SK-N-SH (cell line): Measurements from ENCODE around the gene OR10K1. TPM values are rescaled to one million over a fixed set of nuclear protein-coding genes. Genes with fewer than 3 reads are reported as not detected.

ENCODE experiments used
- CTCF ChIA-PET: fragments of 300-600, 350-600 bp; formaldehyde crosslinking; extraction: SDS; loops from one replicate; lab custom pipeline; 2021; lab: Yijun Ruan, JAX
- POLR2A ChIA-PET: fragments of 350-600 bp; sonication (Branson Sonifier 250); formaldehyde crosslinking; extraction: SDS; loops from one replicate; lab custom pipeline; 2020; ENCODE audit warnings: antibody characterized with exemption, inconsistent platforms; lab: Yijun Ruan, JAX
- DNase-seq: peaks from one replicate; pipeline ENCODE4 v3.0.0; 2012
- H2AFZ ChIP-seq: fragments of 200-600 bp; sonication (generic); 2 replicates; pipeline ENCODE4 v1.8.1; 2016; ENCODE audit warnings: antibody characterized with exemption, mild to moderate bottlenecking, low read depth
- H3F3A ChIP-seq: fragments of 200-600 bp; sonication (generic); replicated peaks from 2 replicates; pipeline ENCODE3; 2016; ENCODE audit warnings: antibody characterized with exemption, mild to moderate bottlenecking; ENCODE audit not compliant: insufficient read depth
- H3K27ac ChIP-seq, 2 experiments: fragments of 200-500 bp in 1 of 2; fragments of 200-600 bp in 1 of 2; sonication (Bioruptor generic) in 1 of 2; sonication (generic), shearing (Covaris generic) in 1 of 2; 2 replicates each; pipeline versions ENCODE4 v1.5.1 to v1.6.1; 2014 to 2016; ENCODE audit warnings: low read depth in 2 of 2, inconsistent platforms in 1 of 2, low read length in 1 of 2, mild to moderate bottlenecking in 1 of 2, mixed read lengths in 1 of 2
- H3K27me3 ChIP-seq: fragments of 200-600 bp; sonication (generic), shearing (Covaris generic); 2 replicates; pipeline ENCODE4 v1.6.1; 2016; ENCODE audit warnings: mixed run types; ENCODE audit not compliant: insufficient read depth
- H3K36me3 ChIP-seq, 2 experiments: fragments of 200-500 bp in 1 of 2; fragments of 200-600 bp in 1 of 2; sonication (Bioruptor generic) in 1 of 2; sonication (generic) in 1 of 2; replicated peaks in 1 of 2; 2 replicates each; pipeline versions ENCODE3 to v1.5.1; 2014 to 2016; ENCODE audit warnings: low read length in 1 of 2, mild to moderate bottlenecking in 1 of 2; ENCODE audit not compliant: insufficient read depth in 2 of 2, control insufficient read depth in 1 of 2
- H3K4me1 ChIP-seq, 2 experiments: fragments of 200-500 bp in 1 of 2; fragments of 200-600 bp in 1 of 2; sonication (Bioruptor generic) in 1 of 2; sonication (generic), shearing (Covaris generic) in 1 of 2; 2 replicates each; pipeline versions ENCODE4 v1.5.1 to v1.6.1; 2014 to 2016; ENCODE audit warnings: low read depth in 1 of 2, low read length in 1 of 2, mixed run types in 1 of 2; ENCODE audit not compliant: insufficient read depth in 2 of 2, control insufficient read depth in 1 of 2
- H3K4me2 ChIP-seq: fragments of 200-600 bp; sonication (generic), shearing (Covaris generic); 2 replicates; pipeline ENCODE4 v1.6.1; 2017; ENCODE audit warnings: mixed run types
- H3K4me3 ChIP-seq, 2 experiments: fragments of 200-500 bp in 1 of 2; fragments of 200-600 bp in 1 of 2; sonication (Bioruptor generic) in 1 of 2; sonication (generic), shearing (Covaris generic) in 1 of 2; 2 replicates each; pipeline versions ENCODE4 v1.5.1 to v1.8.1; 2014 to 2016; ENCODE audit warnings: low read depth in 2 of 2, inconsistent platforms in 1 of 2, low read length in 1 of 2, mild to moderate bottlenecking in 1 of 2, mixed read lengths in 1 of 2, moderate library complexity in 1 of 2
- H3K79me2 ChIP-seq: fragments of 200-600 bp; sonication (generic); 2 replicates; pipeline ENCODE4 v1.8.1; 2017; ENCODE audit warnings: mild to moderate bottlenecking; ENCODE audit not compliant: insufficient read depth
- H3K9ac ChIP-seq: fragments of 200-600 bp; sonication (generic); 2 replicates; pipeline ENCODE4 v1.6.1; 2017; ENCODE audit warnings: mixed run types
- H3K9me2 ChIP-seq: fragments of 200-600 bp; sonication (generic); 2 replicates; pipeline ENCODE4 v1.6.1; 2017; ENCODE audit warnings: mixed run types
- H3K9me3 ChIP-seq: fragments of 200-600 bp; sonication (generic); 2 replicates; pipeline ENCODE4 v1.6.1; 2017; ENCODE audit warnings: mixed run types, mild to moderate bottlenecking, moderate library complexity
- H4K20me1 ChIP-seq: fragments of 200-600 bp; sonication (generic); 2 replicates; pipeline ENCODE4 v1.6.1; 2017; ENCODE audit warnings: mild to moderate bottlenecking, mixed run types; ENCODE audit not compliant: insufficient read depth
- CTCF ChIP-seq: fragments of 200-600 bp; sonication (generic); IDR thresholded peaks from 2 replicates; pipeline ENCODE4 v1.6.1; 2017; ENCODE audit warnings: antibody characterized with exemption, mild to moderate bottlenecking, moderate library complexity
- ELF1 ChIP-seq: IDR thresholded peaks from 2 replicates; pipeline ENCODE4 v1.4.0; 2012
- FOXJ3 ChIP-seq: sonication (generic); formaldehyde crosslinking; IDR thresholded peaks from 2 replicates; pipeline ENCODE4 v1.5.1; 2020; ENCODE audit warnings: mild to moderate bottlenecking, missing genetic modification reagents
- FOXM1 ChIP-seq: IDR thresholded peaks from 2 replicates; pipeline ENCODE4 v1.4.0; 2012; ENCODE audit warnings: low read depth, mild to moderate bottlenecking
- GATA2 ChIP-seq: sonication (generic); formaldehyde crosslinking; IDR thresholded peaks from 2 replicates; pipeline ENCODE4 v1.5.0; 2020; ENCODE audit warnings: mild to moderate bottlenecking, missing genetic modification reagents
- IRF3 ChIP-seq: fragments of 150-350 bp; IDR thresholded peaks from 2 replicates; pipeline ENCODE4 v1.6.1; 2016; ENCODE audit warnings: mild to moderate bottlenecking, low read depth, low read length
- JUND ChIP-seq: IDR thresholded peaks from 2 replicates; pipeline ENCODE4 v1.4.0; 2012
- RAD21 ChIP-seq: IDR thresholded peaks from 2 replicates; pipeline ENCODE4 v1.6.1; 2012; ENCODE audit warnings: mild to moderate bottlenecking, low read length
- RCOR1 ChIP-seq: fragments of 150-350 bp; IDR thresholded peaks from 2 replicates; pipeline ENCODE4 v1.6.1; 2017; ENCODE audit warnings: antibody characterized with exemption, low read length
- SMC3 ChIP-seq: IDR thresholded peaks from 2 replicates; pipeline ENCODE4 v1.6.1; 2012; ENCODE audit warnings: low read depth, low read length, improper control_type of control experiment
- ZBTB33 ChIP-seq: IDR thresholded peaks from 2 replicates; pipeline ENCODE4 v1.4.0; 2012; ENCODE audit warnings: low read depth, borderline replicate concordance
- WGBS: methylation state at CpG from one replicate; pipeline ENCODE4 v1.1.6; 2017; ENCODE audit warnings: low lambda C conversion rate; 5-methylcytosine and 5-hydroxymethylcytosine counted together
- polyA plus RNA-seq, 3 experiments: library from polyadenylated mRNA; depleted of rRNA; stranded (reverse); fragments of >200 nt; gene quantifications; 2 replicates each; pipeline ENCODE4 v1.2.3, GENCODE V29; 2012

Gene OR10K1
- polyA plus RNA-seq, 1 of the 3 experiments (the other 2 are of a cell fraction), result not detected

GRCh38 chr1:158506369-158506987, 44.8 kb downstream of the OR10K1 start:
- no peak overlapping the region for H3K9ac ChIP-seq
- no peaks in the 10 kb centered on the region for H3K36me3 ChIP-seq
- POLR2A ChIA-PET, result no interaction called here
- H3K4me2 ChIP-seq, result no peak overlapping the region
- no peaks in the 10 kb centered on the region for H3K4me1 ChIP-seq
- H3K9me3 ChIP-seq, result no peaks in the 10 kb centered on the region
- WGBS, result 0% methylated on average over 1 of the region's 1 CpG
- no peaks in the 10 kb centered on the region for H3K9me2 ChIP-seq
- H4K20me1 ChIP-seq, result no peaks in the 10 kb centered on the region
- no peak overlapping the region for H2AFZ ChIP-seq
- H3K27ac ChIP-seq, result no peak overlapping the region
- H3F3A ChIP-seq, result no peaks in the 10 kb centered on the region
- CTCF ChIA-PET, result interaction anchor here (0.7 to 1.0 kb wide), 2 partner anchors 9 to 21 kb away, joined by 3 read pairs; no protein-coding TSS in a partner anchor
- H3K4me3 ChIP-seq, result no peak overlapping the region
- H3K79me2 ChIP-seq, result no peaks in the 10 kb centered on the region
- peak; percentile 1 for DNase-seq
- no peaks in the 10 kb centered on the region; the same call in 1 of the 2 replicates for H3K27me3 ChIP-seq
- TF ChIP-seq ZBTB33 (no peak), RAD21 (peak; percentile 28; the same call in 1 of the 2 replicates), CTCF (peak; percentile 52), FOXJ3 (CRISPR knock-in tag) (no peak), SMC3 (peak; percentile 29; the same call in 1 of the 2 replicates), FOXM1 (no peak), RCOR1 (no peak)

GRCh38 chr1:158507511-158507910, 45.9 kb downstream of the OR10K1 start:
- H3K36me3 ChIP-seq, result no peaks in the 10 kb centered on the region
- H3F3A ChIP-seq, result no peaks in the 10 kb centered on the region
- WGBS, result 3% methylated on average over 2 of the region's 2 CpGs
- ChIA-PET POLR2A (no interaction called here), CTCF (interaction anchor here (1.0 kb wide), 1 partner anchor 8 kb away, joined by 3 read pairs; no protein-coding TSS in a partner anchor)
- no peaks in the 10 kb centered on the region for H3K79me2 ChIP-seq
- no peak for DNase-seq
- H3K9me3 ChIP-seq, result no peaks in the 10 kb centered on the region
- no peaks in the 10 kb centered on the region for H3K27me3 ChIP-seq
- TF ChIP-seq IRF3 (no peak), CTCF (no peak), RAD21 (no peak), SMC3 (no peak), JUND (no peak), ELF1 (no peak), FOXJ3 (CRISPR knock-in tag) (no peak), GATA2 (CRISPR knock-in tag) (no peak)
- no peak overlapping the region for H3K4me3 ChIP-seq
- H3K9ac ChIP-seq, result no peak overlapping the region
- H4K20me1 ChIP-seq, result no peaks in the 10 kb centered on the region
- no peak overlapping the region for H3K4me2 ChIP-seq
- no peaks in the 10 kb centered on the region for H3K4me1 ChIP-seq
- H3K9me2 ChIP-seq, result no peaks in the 10 kb centered on the region
- H3K27ac ChIP-seq, result no peak overlapping the region
- H2AFZ ChIP-seq, result no peak overlapping the region
